ENCODE results near the gene SLC12A7. TPM values are rescaled to one million over a fixed set of nuclear protein-coding genes. Genes with fewer than 3 reads are reported as not detected.

SLC12A7 gene
- total RNA-seq, 1 donor from 2014 or later: 24.5 TPM

- H3K9me3 Mint-ChIP-seq (ENCODE audit: unreplicated experiment): no peaks in the 10 kb centered on the region
- H3K4me3 Mint-ChIP-seq (ENCODE audit: unreplicated experiment): no peak overlapping the region
These were observed 2.1 kb upstream of the SLC12A7 start for GRCh38 chr5:1113805-1114586.

GRCh38 chr5:1113332-1113690, 1.4 kb upstream of the SLC12A7 start:
- DNase-seq (ENCODE audit: low spot score): no peak
- H3K27ac Mint-ChIP-seq (ENCODE audit: unreplicated experiment): no peak overlapping the region
- no peaks in the 10 kb centered on the region for H3K4me1 Mint-ChIP-seq (ENCODE audit: unreplicated experiment)
- H3K36me3 Mint-ChIP-seq (ENCODE audit: low read depth, unreplicated experiment): no peaks in the 10 kb centered on the region
- H3K4me3 Mint-ChIP-seq (ENCODE audit: unreplicated experiment): no peak overlapping the region
- no peak for TF ChIP-seq CTCF (IDR thresholded peaks at IDR 0.05; ENCODE audit: unreplicated experiment)
- peaks cover 16% of the 10 kb centered on the region for H3K27me3 Mint-ChIP-seq (ENCODE audit: unreplicated experiment)
- no peaks in the 10 kb centered on the region for H3K9me3 Mint-ChIP-seq (ENCODE audit: unreplicated experiment)

More at GRCh38 chr5:1113805-1114586, 2.1 kb upstream of the SLC12A7 start:
- DNase-seq (ENCODE audit: low spot score): no peak
- Mint-ChIP-seq H3K27ac (ENCODE audit: unreplicated experiment) (no peak overlapping the region), H3K4me1 (ENCODE audit: unreplicated experiment) (no peaks in the 10 kb centered on the region), H3K36me3 (ENCODE audit: low read depth, unreplicated experiment) (no peaks in the 10 kb centered on the region), H3K27me3 (ENCODE audit: unreplicated experiment) (peaks cover 11% of the 10 kb centered on the region)
- TF ChIP-seq CTCF (IDR thresholded peaks at IDR 0.05; ENCODE audit: unreplicated experiment): no peak

GRCh38 chr5:1112596-1113331, 901 bp upstream of the SLC12A7 start:
- Mint-ChIP-seq H3K4me3 (ENCODE audit: unreplicated experiment) (no peak overlapping the region), H3K27me3 (ENCODE audit: unreplicated experiment) (peaks cover 14% of the 10 kb centered on the region)

GRCh38 chr5:1111241-1111726, 579 bp downstream of the SLC12A7 start:
- Mint-ChIP-seq H3K27ac (ENCODE audit: unreplicated experiment) (no peak overlapping the region), H3K4me3 (ENCODE audit: unreplicated experiment) (peak overlapping the region; percentile 84), H3K36me3 (ENCODE audit: low read depth, unreplicated experiment) (no peaks in the 10 kb centered on the region), H3K9me3 (ENCODE audit: unreplicated experiment) (no peaks in the 10 kb centered on the region), H3K27me3 (ENCODE audit: unreplicated experiment) (peaks cover 14% of the 10 kb centered on the region), H3K4me1 (ENCODE audit: unreplicated experiment) (no peaks in the 10 kb centered on the region)
- no peak for TF ChIP-seq CTCF (IDR thresholded peaks at IDR 0.05; ENCODE audit: unreplicated experiment)
- peak; percentile 48 for DNase-seq (ENCODE audit: low spot score)

More at GRCh38 chr5:1112596-1113331, 901 bp upstream of the SLC12A7 start:
- Mint-ChIP-seq H3K9me3 (ENCODE audit: unreplicated experiment) (no peaks in the 10 kb centered on the region), H3K27ac (ENCODE audit: unreplicated experiment) (no peak overlapping the region), H3K4me1 (ENCODE audit: unreplicated experiment) (no peaks in the 10 kb centered on the region), H3K36me3 (ENCODE audit: low read depth, unreplicated experiment) (no peaks in the 10 kb centered on the region)
- no peak for TF ChIP-seq CTCF (IDR thresholded peaks at IDR 0.05; ENCODE audit: unreplicated experiment)
- DNase-seq (ENCODE audit: low spot score): no peak
